ENCODE measurements around the gene PIGBOS1.
A peak's percentile ranks its signal among the peaks of the same experiment; 100 is the strongest.

The PIGBOS1 gene

DNA sequence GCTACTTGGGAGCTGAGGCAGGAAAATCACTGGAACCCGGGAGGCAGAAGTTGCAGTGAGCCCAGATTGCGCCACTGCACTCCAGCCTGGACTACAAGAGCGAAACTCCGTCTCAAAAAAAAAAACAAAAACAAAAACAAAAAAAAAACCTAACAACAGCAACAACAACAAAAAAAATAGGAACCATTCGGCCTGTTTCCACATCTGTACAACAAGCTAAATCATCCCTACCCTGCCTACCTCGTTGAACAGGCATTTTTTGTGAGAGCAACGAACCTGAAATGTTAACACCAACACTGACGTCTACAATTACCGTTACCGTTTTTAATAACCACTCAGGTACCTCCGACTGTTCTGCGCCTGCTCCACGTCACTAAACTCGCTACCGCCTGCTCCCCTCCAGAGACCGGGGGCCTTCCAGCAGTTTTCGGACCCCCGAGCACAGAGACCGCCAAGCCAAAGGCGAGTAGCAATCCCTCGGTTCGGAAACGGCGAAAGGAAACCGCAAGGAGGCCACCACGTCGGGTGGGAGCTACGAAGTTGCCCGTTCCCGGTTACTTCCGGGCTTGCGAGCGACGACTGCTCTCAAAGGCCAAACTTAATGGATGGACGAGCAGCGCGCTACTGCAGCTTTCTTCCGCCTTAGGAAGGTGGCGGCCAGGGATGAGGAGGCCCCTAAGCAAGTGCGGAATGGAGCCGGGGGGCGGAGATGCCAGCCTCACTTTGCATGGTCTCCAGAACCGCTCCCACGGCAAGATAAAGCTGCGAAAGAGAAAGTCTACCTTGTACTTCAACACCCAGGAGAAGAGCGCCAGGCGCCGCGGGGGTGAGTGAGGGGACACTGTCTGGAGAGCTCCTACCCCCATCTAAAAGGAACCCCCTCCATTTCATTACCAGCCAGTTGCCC lies at the start of gene PIGBOS1, which contains the start of gene PIGB:
Gene PIGBOS1, minus strand, starts transcription at position 536 of the 907 bp plus-strand sequence. CDS start 1,331 bp downstream, outside the sequence.
Gene PIGB, plus strand, starts transcription at position 635 of the 907 bp plus-strand sequence. Its CDS starts 29 bp downstream, at position 664.
- Histone ChIP-seq H3K79me2 (ENCODE audit: control insufficient read depth, insufficient read depth, low read length, unreplicated experiment) (peaks cover 35% of the 10 kb centered on the region), H3K36me3 (ENCODE audit: insufficient read depth, low read length) (no peaks in the 10 kb centered on the region), H3K27me3 (ENCODE audit: insufficient read depth, low read length) (no peaks in the 10 kb centered on the region), H3K4me1 (ENCODE audit: control insufficient read depth, insufficient read depth, low read length, unreplicated experiment) (no peaks in the 10 kb centered on the region), H3K27ac (ENCODE audit: low read depth, low read length) (peak within 1 kb of the TSS; percentile 87), H3K4me3 (ENCODE audit: low read depth, low read length) (peak within 1 kb of the TSS; percentile 98), H2AFZ (ENCODE audit: low read length, unreplicated experiment) (peak within 1 kb of the TSS; percentile 100)

DNA sequence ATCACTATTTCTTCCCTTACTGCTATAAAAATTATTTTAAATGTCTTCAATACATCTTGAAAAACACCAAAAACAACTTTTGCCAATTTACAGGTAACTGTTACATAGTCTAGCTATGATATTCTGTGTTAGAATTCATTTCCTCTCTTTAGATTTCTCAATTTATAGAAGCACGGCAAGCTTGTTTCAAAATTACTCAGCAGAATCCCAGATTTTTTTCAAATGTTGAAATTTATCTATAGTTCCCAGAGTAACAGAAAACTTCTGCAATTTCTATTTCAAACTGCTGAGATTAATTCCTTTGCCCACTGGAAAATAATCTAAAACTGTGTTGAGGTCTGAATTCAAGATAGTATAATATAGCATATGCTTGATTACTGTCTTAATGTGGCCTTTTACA lies 48.1 kb upstream of the PIGBOS1 start:
- no peak overlapping the region for H3K27ac ChIP-seq (ENCODE audit: low read depth, low read length)
- no peak overlapping the region for H3K4me3 ChIP-seq (ENCODE audit: low read depth, low read length)
- H2AFZ ChIP-seq (ENCODE audit: low read length, unreplicated experiment) = no peak overlapping the region
- no peaks in the 10 kb centered on the region for H3K4me1 ChIP-seq (ENCODE audit: control insufficient read depth, insufficient read depth, low read length, unreplicated experiment)
- no peaks in the 10 kb centered on the region for H3K36me3 ChIP-seq (ENCODE audit: insufficient read depth, low read length)
- no peaks in the 10 kb centered on the region for H3K79me2 ChIP-seq (ENCODE audit: control insufficient read depth, insufficient read depth, low read length, unreplicated experiment)
- no peaks in the 10 kb centered on the region for H3K27me3 ChIP-seq (ENCODE audit: insufficient read depth, low read length)

DNA sequence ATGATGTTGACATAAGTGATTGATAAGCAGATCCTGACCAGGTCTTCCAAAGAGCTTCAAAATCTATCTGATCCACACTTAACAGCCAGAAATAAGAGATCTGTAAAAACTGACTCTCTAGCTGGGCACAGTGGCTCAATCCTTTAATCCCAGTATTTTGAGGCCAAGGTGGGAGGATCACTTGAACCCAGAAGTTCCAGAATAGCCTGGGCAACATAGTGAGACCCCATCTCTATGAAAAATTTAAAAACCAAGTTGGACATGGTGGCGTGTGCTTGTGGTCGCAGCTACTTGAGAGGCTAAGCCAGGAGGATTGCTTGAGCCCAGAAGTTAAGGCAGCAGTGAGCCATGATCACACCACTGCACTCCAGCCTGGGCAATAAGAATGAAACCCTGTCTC lies 43.7 kb upstream of the PIGBOS1 start:
- Histone ChIP-seq H3K79me2 (ENCODE audit: control insufficient read depth, insufficient read depth, low read length, unreplicated experiment) (no peaks in the 10 kb centered on the region), H3K4me3 (ENCODE audit: low read depth, low read length) (no peak overlapping the region), H3K36me3 (ENCODE audit: insufficient read depth, low read length) (no peaks in the 10 kb centered on the region), H3K4me1 (ENCODE audit: control insufficient read depth, insufficient read depth, low read length, unreplicated experiment) (peaks cover 7% of the 10 kb centered on the region), H2AFZ (ENCODE audit: low read length, unreplicated experiment) (no peak overlapping the region), H3K27ac (ENCODE audit: low read depth, low read length) (no peak overlapping the region), H3K27me3 (ENCODE audit: insufficient read depth, low read length) (no peaks in the 10 kb centered on the region)

DNA sequence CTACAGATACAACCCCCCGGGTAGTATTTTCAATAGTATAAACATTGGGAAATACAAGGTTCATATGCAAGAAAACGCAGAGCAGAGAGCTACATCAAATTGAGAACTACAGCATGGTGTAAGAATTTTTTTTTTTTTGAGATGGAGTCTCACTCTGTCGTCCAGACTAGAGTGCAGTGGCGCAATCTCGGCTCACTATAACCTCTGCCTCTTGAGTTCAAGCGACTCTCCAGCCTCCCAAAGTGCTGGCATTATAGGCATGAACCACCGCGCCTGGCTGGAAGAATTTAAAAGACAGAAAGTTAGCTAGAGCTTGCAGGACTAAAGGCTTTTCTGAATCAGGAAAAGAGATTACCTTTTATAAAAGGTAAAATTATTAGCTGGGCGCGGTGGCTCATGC lies 42.1 kb upstream of the PIGBOS1 start:
- H3K27me3 ChIP-seq (ENCODE audit: insufficient read depth, low read length) = no peaks in the 10 kb centered on the region
- no peaks in the 10 kb centered on the region for H3K79me2 ChIP-seq (ENCODE audit: control insufficient read depth, insufficient read depth, low read length, unreplicated experiment)
- H3K27ac ChIP-seq (ENCODE audit: low read depth, low read length) = no peak overlapping the region
- peaks cover 13% of the 10 kb centered on the region for H3K4me1 ChIP-seq (ENCODE audit: control insufficient read depth, insufficient read depth, low read length, unreplicated experiment)
- H3K4me3 ChIP-seq (ENCODE audit: low read depth, low read length) = no peak overlapping the region
- H3K36me3 ChIP-seq (ENCODE audit: insufficient read depth, low read length) = peaks cover 2% of the 10 kb centered on the region; the same call in 1 of the 2 replicates
- H2AFZ ChIP-seq (ENCODE audit: low read length, unreplicated experiment) = no peak overlapping the region

DNA sequence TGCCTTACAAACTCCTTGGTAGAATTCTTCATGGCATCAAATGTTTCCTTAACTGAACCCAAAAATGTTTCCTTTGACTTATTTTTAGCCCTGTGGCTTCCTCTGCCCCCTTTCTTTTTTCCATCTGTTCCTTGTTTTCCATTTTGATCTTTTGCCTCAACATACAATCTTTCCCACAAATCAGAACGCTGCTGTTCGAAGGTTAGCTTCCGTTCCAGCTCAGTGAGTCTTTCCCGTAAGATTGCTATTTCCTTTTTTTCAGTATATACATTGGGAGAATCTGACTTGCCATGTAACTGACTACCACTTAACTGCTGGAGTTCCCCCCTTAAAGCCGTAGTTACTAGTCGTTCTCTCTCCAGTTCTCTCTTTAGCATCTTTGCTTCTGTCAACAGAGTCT lies 41.3 kb upstream of the PIGBOS1 start:
- H3K79me2 ChIP-seq (ENCODE audit: control insufficient read depth, insufficient read depth, low read length, unreplicated experiment) = no peaks in the 10 kb centered on the region

DNA sequence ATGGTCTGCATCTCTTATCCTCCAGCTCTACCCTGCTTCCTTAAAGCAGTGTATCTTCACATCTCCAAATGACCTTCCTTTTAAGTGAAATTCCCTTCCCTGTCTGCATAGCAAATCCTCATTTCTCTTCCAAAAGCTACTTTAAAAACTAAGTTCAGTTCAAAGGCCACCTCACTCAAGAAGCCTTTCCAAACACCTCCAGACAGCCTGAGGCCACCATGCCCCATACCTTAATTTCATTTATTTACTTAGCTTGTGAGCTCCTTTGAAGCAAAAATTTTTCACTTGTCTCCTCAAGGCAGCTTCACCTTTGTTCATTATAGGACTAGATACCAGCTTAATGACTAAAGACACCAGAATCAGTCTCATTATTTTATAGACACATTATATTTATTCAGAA lies 39.5 kb upstream of the PIGBOS1 start:
- no peak overlapping the region for H2AFZ ChIP-seq (ENCODE audit: low read length, unreplicated experiment)
- H3K27ac ChIP-seq (ENCODE audit: low read depth, low read length) = no peak overlapping the region
- H3K36me3 ChIP-seq (ENCODE audit: insufficient read depth, low read length) = peaks cover 12% of the 10 kb centered on the region
- no peak overlapping the region for H3K4me3 ChIP-seq (ENCODE audit: low read depth, low read length)
- H3K27me3 ChIP-seq (ENCODE audit: insufficient read depth, low read length) = no peaks in the 10 kb centered on the region
- peaks cover 13% of the 10 kb centered on the region for H3K4me1 ChIP-seq (ENCODE audit: control insufficient read depth, insufficient read depth, low read length, unreplicated experiment)
- H3K79me2 ChIP-seq (ENCODE audit: control insufficient read depth, insufficient read depth, low read length, unreplicated experiment) = no peaks in the 10 kb centered on the region

More for the DNA sequence above, 41.3 kb upstream of the PIGBOS1 start:
- H3K4me3 ChIP-seq (ENCODE audit: low read depth, low read length) = no peak overlapping the region
- no peak overlapping the region for H3K27ac ChIP-seq (ENCODE audit: low read depth, low read length)
- H2AFZ ChIP-seq (ENCODE audit: low read length, unreplicated experiment) = no peak overlapping the region
- peaks cover 10% of the 10 kb centered on the region for H3K36me3 ChIP-seq (ENCODE audit: insufficient read depth, low read length)
- H3K27me3 ChIP-seq (ENCODE audit: insufficient read depth, low read length) = no peaks in the 10 kb centered on the region
- H3K4me1 ChIP-seq (ENCODE audit: control insufficient read depth, insufficient read depth, low read length, unreplicated experiment) = peaks cover 13% of the 10 kb centered on the region

DNA sequence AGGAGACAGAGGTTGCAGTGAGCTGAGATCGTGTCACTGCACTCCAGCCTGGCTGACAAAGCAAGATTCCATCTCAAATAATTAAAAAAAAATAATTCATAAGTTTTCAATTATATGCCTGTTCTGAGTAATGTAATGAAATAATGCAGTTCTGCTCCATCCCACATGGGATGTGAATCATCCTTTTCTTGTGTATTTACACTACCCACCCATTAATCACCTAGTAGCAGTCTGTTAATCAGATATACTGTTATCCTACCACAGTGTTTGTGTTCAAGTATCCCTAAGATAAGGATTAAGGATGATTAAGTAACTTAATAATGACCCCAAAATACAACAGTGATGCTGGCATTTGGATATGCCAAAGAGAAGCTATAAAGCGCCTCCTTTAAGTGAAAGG lies 38.9 kb upstream of the PIGBOS1 start:
- Histone ChIP-seq H3K27ac (ENCODE audit: low read depth, low read length) (no peak overlapping the region), H3K4me3 (ENCODE audit: low read depth, low read length) (no peak overlapping the region), H3K27me3 (ENCODE audit: insufficient read depth, low read length) (no peaks in the 10 kb centered on the region), H3K36me3 (ENCODE audit: insufficient read depth, low read length) (peaks cover 12% of the 10 kb centered on the region), H3K79me2 (ENCODE audit: control insufficient read depth, insufficient read depth, low read length, unreplicated experiment) (no peaks in the 10 kb centered on the region), H3K4me1 (ENCODE audit: control insufficient read depth, insufficient read depth, low read length, unreplicated experiment) (peaks cover 13% of the 10 kb centered on the region), H2AFZ (ENCODE audit: low read length, unreplicated experiment) (no peak overlapping the region)

DNA sequence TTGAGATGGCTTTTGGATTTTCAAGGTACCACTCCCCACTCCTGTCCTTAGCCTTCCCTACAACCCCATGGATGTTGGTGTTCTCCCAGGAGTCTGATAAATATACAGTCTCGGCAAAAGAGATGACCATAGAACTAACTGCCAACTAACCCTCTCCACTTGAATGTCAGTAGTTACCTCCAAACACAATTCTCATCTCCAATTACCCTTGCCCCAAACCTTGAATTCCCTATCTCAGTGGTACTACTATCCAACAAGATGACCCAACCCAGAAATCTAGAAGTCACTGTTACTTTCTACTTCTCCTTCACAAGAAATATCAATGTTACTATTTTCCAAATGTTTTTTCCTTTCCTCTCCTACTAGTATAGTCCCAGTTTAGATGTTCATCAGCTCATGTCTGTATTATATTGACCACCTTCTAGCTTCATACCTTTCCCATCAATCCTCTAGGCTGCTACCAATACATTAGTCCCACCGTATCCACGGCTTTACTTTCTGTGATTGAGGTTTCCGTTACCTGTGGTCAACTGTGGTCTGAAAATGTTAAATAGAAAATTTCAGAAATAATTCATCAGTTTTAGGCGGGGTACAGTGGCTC lies 38.2 kb upstream of the PIGBOS1 start:
- H3K4me3 ChIP-seq (ENCODE audit: low read depth, low read length) = no peak overlapping the region
- H3K36me3 ChIP-seq (ENCODE audit: insufficient read depth, low read length) = peaks cover 12% of the 10 kb centered on the region
- no peak overlapping the region for H2AFZ ChIP-seq (ENCODE audit: low read length, unreplicated experiment)
- H3K4me1 ChIP-seq (ENCODE audit: control insufficient read depth, insufficient read depth, low read length, unreplicated experiment) = peaks cover 13% of the 10 kb centered on the region
- H3K27me3 ChIP-seq (ENCODE audit: insufficient read depth, low read length) = no peaks in the 10 kb centered on the region
- no peak overlapping the region for H3K27ac ChIP-seq (ENCODE audit: low read depth, low read length)
- H3K79me2 ChIP-seq (ENCODE audit: control insufficient read depth, insufficient read depth, low read length, unreplicated experiment) = no peaks in the 10 kb centered on the region

DNA sequence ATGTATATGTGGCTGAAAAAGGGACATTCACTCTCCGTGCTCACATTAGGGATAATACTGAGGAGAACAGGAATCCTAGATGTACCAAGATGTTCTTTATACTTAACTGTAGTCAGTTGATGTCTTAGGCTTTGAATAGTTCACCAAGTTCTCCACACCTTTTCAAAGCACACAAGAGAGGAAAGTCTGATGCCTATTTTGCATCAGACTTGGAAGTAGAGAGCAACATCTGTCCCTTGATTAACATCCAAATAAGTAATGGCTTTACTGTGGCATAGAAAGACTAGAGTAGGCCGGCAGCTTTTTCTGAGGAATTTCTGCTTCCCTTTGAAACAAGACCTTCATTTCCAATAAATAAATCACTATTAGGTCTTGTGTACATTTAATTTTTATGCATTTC lies 34.1 kb upstream of the PIGBOS1 start:
- Histone ChIP-seq H3K27me3 (ENCODE audit: insufficient read depth, low read length) (no peaks in the 10 kb centered on the region), H3K4me3 (ENCODE audit: low read depth, low read length) (no peak overlapping the region), H3K27ac (ENCODE audit: low read depth, low read length) (no peak overlapping the region), H3K79me2 (ENCODE audit: control insufficient read depth, insufficient read depth, low read length, unreplicated experiment) (no peaks in the 10 kb centered on the region), H3K4me1 (ENCODE audit: control insufficient read depth, insufficient read depth, low read length, unreplicated experiment) (peaks cover 9% of the 10 kb centered on the region), H3K36me3 (ENCODE audit: insufficient read depth, low read length) (peaks cover 15% of the 10 kb centered on the region), H2AFZ (ENCODE audit: low read length, unreplicated experiment) (no peak overlapping the region)

DNA sequence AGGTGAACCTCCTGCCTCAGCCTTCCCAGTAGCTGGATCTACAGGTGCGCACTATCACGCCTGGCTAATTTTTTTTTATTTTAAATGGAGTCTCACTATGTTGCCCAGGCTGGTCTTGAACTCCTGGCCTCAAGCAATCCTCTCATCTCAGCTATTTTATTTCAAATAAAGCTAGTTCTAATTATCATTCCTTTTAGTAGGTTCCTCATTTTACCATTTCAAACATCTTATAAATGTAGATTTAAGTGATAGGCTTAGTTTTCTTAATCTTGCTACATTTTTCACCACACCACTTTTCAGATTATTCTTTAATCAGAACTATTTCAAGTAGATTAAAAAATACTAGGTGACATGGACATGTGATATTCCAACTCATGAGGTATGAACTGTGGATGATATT lies 30.4 kb upstream of the PIGBOS1 start:
- Histone ChIP-seq H3K4me1 (ENCODE audit: control insufficient read depth, insufficient read depth, low read length, unreplicated experiment) (no peaks in the 10 kb centered on the region), H3K4me3 (ENCODE audit: low read depth, low read length) (no peak overlapping the region), H3K36me3 (ENCODE audit: insufficient read depth, low read length) (0 out of 2 replicates have a peak, but pooled peaks cover 4% of the 10 kb centered on the region), H3K27ac (ENCODE audit: low read depth, low read length) (no peak overlapping the region), H3K79me2 (ENCODE audit: control insufficient read depth, insufficient read depth, low read length, unreplicated experiment) (no peaks in the 10 kb centered on the region), H3K27me3 (ENCODE audit: insufficient read depth, low read length) (no peaks in the 10 kb centered on the region), H2AFZ (ENCODE audit: low read length, unreplicated experiment) (no peak overlapping the region)

Measured in ACC112 (cell line).